ENCODE data around the gene MORC4.

DNA sequence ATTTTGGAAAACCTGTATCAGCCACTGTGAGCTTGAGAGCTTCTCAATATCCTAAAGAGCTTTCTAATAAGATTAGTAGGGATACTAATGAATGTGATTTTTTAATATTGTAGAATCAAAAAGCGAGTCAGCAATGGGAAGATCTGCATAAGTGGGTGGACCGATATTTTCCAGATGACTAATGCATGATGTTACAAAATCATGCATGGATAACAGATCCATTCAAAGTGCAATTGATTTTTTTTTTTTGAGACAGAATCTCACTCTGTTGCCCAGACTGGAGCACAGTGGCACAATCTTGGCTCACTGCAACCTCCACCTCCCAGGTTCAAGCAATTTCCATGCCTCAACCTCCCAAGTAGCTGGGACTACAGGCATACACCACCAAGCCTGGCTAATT lies 87.1 kb downstream of the MORC4 start:
- TF ChIP-seq, protein P1, sequence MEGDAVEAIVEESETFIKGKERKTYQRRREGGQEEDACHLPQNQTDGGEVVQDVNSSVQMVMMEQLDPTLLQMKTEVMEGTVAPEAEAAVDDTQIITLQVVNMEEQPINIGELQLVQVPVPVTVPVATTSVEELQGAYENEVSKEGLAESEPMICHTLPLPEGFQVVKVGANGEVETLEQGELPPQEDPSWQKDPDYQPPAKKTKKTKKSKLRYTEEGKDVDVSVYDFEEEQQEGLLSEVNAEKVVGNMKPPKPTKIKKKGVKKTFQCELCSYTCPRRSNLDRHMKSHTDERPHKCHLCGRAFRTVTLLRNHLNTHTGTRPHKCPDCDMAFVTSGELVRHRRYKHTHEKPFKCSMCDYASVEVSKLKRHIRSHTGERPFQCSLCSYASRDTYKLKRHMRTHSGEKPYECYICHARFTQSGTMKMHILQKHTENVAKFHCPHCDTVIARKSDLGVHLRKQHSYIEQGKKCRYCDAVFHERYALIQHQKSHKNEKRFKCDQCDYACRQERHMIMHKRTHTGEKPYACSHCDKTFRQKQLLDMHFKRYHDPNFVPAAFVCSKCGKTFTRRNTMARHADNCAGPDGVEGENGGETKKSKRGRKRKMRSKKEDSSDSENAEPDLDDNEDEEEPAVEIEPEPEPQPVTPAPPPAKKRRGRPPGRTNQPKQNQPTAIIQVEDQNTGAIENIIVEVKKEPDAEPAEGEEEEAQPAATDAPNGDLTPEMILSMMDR (IDR thresholded peaks at IDR 0.05): no peak
- no peak for TF ChIP-seq POLR2AphosphoS5 (IDR thresholded peaks at IDR 0.05)
